Endothelial cell of umbilical vein (primary cell): ENCODE measurements around the gene PRR15.

Source experiments
- EZH2 ChIP-seq: IDR thresholded peaks from 2 replicates; pipeline ENCODE4 v1.6.1; 2012; ENCODE audit warnings: borderline replicate concordance, low read depth, mild to moderate bottlenecking, moderate library complexity, low read length, inconsistent platforms; ENCODE audit not compliant: severe bottlenecking
- JUN ChIP-seq: IDR thresholded peaks from 2 replicates; pipeline ENCODE4 v1.6.1; 2011; ENCODE audit warnings: borderline replicate concordance, low read depth; ENCODE audit not compliant: insufficient read length, insufficient read depth
- POLR2A ChIP-seq: IDR thresholded peaks from 2 replicates; pipeline ENCODE4 v1.6.1; 2012; ENCODE audit warnings: low read depth, mild to moderate bottlenecking, control low read depth, low read length
- TF ChIP-seq, protein P1 (sequence below), 2 donors: IDR thresholded peaks; 1 replicate in 1 of 2; 2 replicates in 1 of 2; pipeline ENCODE4 v1.5.1; 2011; ENCODE audit warnings: low read length in 2 of 2, mild to moderate bottlenecking in 2 of 2, moderate library complexity in 2 of 2, control low read depth in 1 of 2, inconsistent platforms in 1 of 2, low read depth in 1 of 2; ENCODE audit not compliant: insufficient read depth in 1 of 2; ENCODE audit errors: extremely low read depth in 1 of 2

DNA sequence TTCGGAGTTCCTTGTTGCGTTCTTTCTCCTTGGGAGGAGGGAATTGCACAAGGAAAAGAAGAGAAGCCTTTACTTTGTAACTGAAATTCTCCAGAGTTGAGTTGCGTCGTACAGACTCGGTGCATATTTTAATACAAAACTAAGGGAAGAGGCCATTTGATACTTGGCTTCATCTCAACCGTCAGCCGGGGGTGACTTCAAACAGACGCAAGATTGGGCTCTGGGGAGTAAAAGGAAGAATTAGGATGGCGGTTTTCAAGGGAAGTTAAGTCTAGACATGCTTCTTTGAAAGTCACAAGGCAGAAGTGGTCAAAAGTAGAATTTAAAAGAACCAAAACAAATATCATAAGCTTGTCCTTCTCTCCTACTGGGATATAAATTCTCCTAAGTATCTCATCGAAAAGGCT is 1.6 kb downstream of the PRR15 start:
- TF ChIP-seq EZH2: no peak
- no peak for TF ChIP-seq JUN
- TF ChIP-seq, protein P1, sequence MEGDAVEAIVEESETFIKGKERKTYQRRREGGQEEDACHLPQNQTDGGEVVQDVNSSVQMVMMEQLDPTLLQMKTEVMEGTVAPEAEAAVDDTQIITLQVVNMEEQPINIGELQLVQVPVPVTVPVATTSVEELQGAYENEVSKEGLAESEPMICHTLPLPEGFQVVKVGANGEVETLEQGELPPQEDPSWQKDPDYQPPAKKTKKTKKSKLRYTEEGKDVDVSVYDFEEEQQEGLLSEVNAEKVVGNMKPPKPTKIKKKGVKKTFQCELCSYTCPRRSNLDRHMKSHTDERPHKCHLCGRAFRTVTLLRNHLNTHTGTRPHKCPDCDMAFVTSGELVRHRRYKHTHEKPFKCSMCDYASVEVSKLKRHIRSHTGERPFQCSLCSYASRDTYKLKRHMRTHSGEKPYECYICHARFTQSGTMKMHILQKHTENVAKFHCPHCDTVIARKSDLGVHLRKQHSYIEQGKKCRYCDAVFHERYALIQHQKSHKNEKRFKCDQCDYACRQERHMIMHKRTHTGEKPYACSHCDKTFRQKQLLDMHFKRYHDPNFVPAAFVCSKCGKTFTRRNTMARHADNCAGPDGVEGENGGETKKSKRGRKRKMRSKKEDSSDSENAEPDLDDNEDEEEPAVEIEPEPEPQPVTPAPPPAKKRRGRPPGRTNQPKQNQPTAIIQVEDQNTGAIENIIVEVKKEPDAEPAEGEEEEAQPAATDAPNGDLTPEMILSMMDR (IDR thresholded peaks at IDR 0.05; ENCODE audit: extremely low read depth in 1 of 2, insufficient read depth in 1 of 2, low read depth in 1 of 2, low read length in 2 of 2): no peak
- TF ChIP-seq POLR2A: no peak
